CD4-positive, alpha-beta T cell treated with Interleukin-10 for 1 hour (primary cell): ENCODE measurements around the gene MCEE.
A peak's percentile ranks its signal among the peaks of the same experiment; 100 is the strongest.
"Not testable (repeated sequence)": the region's sequence is repeated elsewhere in the genome, so short reads cannot be mapped to it uniquely, and the experiment has no call there.

Source experiments
- DNase-seq: peaks from one replicate; pipeline ENCODE4 v3.0.0-alpha.2; 2020

The MCEE gene

DNA sequence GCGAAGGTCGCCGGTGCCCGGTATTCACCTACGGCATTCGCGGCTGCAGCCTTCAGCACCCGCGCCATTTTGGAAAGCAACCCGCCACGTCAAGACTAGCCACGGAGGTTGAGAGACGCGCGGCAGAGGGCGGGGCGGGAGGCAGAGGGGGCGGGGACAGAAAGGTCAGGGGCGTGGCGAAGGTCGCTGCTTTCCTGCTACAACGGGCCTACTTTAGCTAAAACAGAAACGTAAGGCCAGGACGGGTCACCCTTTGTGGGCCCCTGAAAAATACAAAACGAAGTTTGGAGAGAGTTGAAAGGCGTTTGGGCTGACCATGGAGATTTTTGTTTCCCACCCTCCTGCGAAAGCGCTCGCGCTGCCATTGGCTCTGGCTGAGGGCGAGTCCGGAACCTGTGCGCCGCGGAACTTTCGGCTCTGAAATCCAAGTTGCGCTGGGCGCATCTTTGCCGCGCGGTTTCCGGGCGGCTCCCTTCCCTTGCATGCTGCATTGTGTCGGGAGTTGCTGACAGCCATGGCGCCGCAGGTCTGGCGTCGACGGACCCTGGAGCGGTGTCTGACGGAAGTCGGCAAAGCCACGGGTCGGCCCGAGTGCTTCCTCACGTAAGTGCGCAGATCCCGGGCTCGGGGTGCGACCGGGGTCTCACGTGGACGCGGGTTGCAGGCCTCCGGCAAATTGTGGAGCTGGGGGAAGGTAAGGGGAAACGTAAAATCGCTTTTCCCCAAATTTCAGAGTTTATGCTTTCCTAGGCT is at the start of gene MCEE, which contains the start of gene MPHOSPH10:
Gene MCEE, minus strand, starts transcription at position 78 of the 753 bp plus-strand sequence. Its CDS starts 10 bp downstream, at position 68.
Gene MPHOSPH10, plus strand, starts transcription at position 483 of the 753 bp plus-strand sequence. Its CDS starts 32 bp downstream, at position 515.
- peak; percentile 89 for DNase-seq

DNA sequence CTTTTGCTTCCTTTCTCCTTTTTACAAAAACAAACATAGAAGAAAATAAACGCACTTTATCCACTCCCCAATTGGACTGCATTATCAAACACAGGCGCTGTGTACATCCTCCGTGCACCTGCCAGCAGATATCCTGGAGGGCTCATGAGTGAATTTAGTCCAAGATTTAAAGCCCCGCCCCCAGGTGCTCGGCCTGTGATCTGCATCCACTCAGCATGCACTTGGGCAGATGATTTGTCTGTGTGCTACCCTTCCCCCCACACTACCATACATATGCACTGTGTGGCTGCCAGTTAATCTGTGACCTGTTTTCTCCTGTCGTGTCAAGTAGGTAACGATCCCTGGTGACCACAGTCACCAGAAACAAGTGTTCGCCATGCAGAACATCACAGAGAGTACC is 48.8 kb upstream of the MCEE start:
- not testable (repeated sequence) for DNase-seq

DNA sequence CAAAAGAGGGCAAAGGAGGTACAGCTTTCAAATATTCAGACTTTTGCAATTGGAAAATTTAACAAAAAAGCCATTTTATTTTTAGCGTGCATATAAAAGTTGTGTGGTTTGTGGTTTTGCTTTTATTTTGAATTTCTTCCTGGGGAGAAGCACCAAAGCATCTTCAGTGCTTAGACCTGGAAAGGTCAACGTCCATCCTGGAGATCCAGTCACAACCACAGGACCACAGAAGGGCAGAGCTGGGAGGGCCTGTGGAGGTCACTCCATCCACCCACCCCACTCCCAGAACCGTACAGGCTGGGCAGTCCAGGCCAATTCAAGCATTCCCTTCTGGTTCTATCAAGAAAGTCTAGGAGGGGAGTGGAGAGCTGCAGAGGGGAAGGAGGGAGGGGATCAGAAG is 44.2 kb upstream of the MCEE start:
- DNase-seq = no peak

DNA sequence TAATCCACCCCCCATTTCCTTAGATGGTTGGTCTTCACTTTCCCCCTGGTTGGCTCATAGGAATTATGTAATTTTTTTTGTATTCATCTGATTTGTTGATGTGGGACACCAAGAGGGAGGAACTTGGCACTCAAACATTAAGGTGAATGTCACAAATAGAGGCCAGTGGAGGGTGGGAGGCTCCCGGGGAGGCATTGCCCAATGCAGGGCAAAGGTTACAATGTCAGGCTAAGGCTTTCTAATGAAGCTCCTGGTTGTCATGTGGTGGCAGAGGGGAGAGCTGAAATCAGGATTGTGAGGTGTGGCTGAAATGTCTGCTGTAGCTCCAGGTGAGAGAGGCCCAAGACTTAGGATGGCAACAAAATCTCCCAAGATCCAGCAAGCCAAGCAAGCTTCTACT is 43.1 kb upstream of the MCEE start:
- no peak for DNase-seq

DNA sequence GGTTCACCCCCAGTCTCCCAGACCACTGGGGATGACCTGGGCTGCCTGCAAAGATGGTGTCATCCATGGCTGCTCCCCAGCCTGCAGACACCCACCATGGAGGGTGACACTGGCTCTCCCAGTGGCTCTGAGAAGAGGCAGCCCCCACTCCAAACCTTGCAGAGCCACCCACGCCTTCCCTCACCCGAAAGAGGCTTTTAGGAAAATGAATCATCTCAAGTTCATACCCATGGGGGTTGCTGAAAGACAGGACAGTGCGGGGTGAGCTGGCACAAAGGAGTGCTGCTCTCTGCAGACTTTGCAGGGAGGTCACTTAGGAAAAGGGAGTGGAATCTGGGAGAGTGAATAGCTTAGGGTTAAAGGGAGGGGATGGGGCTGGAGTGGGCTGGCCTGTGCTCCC is 36.8 kb upstream of the MCEE start:
- DNase-seq = no peak

DNA sequence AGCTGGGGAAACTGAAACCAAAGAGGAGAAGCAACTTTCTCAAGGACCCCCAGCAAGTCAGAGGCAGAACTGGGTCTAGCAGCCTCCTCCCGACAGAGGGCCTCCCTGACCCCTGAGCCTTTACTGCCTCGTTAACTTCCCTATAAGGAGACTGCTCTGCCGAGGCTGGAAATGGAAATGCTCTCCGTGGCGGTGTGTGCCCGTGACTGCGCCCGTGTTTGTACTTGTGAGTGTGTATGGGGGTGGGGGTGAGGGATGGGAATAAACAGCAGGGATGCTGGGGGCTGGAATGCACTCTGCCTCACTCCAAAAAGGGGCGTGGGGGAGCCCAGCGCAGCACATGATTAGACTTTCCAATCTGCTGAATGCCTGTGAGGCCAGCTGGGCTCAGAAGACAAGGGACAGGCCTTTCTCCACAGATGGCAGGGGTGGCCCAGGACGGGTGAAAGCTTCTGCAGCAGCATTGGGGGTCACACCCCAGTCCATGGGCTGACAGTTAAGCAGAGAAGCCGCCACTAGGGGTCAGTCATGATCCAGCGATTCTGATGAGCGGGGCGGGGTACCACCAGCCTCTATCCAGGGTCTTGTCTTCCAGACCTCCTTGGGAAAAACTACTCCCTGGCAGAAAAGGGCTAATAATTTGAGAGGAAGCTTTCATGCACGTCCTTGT is 27.2 kb upstream of the MCEE start:
- peak; percentile 57 for DNase-seq

DNA sequence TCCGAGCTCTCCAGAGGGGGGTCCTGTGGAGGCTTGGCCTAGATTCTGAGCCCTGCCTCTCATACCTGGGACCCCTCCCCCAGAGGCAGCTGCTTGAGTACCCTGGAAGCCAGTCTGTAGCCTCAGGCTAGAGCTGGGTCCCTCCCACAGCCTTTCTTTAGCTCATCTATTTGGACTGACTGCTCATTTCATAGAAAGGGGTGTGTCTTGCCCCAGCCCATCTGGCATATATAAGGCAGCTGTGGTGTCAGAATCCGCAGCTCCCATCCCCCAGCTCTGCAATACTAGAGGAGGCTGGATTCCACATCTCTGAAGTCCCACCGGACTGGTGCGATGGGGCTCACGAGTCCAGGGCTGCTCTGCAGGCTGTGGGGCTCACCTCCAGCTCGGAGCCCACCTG is 26.5 kb upstream of the MCEE start:
- no peak for DNase-seq

DNA sequence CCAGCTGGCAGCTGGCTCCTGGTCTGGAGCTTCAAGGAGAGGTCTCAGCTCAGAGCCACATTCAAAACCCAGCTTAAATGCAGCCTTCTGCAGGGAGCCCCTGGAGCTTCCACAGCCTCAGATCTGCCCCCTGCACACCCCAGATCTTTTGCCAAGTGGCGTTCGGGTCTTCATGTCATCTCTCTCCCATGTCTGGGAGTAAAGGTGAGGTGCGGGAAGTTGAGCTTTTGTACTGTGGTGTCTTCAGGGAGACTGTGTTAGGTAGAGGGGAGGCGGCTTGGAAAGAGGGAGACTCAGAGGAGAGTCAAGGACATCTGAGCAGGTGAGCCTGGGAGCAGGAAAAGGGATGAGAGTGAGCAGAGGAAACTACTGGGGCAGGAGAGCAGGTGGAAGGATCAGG is 25.8 kb upstream of the MCEE start:
- no peak for DNase-seq

DNA sequence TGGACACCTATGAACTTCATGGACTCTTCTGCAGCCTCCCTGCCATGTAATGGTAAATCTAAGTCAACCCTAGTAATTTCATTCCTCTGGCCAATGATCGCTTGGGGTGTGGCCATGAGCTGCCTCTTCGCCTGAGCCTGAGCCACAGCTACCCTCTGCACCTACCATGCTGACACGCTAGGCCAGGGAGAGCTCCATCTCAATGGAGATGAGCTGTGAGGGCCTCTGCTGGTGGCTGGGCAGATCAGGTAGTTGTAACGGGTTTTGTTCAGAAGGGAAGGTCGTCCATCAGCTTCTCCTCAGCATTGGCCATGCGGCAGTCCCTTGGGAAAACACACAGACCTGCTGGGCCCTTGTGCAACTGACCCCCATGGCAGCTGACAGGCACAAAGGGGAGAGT is 24.8 kb upstream of the MCEE start:
- DNase-seq = no peak

DNA sequence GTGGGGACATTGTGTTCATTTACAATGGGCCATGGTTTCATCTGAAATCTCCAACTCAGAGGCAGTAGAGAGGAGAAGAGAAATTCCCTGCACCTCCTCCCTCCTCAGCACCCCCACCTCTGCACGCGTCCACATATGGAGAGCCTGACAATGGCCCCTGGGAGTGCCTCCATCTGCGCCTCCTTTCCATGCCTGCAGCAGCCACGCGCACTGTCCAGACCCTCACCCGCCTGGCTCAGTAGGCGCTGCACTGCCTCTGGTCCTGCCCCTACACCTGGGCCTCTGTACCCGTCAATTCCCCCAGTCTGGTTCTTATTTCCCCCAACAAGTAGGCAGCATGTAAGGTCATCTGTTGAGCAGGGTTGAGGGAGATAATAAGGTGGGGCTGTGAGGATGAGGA is 24.2 kb upstream of the MCEE start:
- no peak for DNase-seq

DNA sequence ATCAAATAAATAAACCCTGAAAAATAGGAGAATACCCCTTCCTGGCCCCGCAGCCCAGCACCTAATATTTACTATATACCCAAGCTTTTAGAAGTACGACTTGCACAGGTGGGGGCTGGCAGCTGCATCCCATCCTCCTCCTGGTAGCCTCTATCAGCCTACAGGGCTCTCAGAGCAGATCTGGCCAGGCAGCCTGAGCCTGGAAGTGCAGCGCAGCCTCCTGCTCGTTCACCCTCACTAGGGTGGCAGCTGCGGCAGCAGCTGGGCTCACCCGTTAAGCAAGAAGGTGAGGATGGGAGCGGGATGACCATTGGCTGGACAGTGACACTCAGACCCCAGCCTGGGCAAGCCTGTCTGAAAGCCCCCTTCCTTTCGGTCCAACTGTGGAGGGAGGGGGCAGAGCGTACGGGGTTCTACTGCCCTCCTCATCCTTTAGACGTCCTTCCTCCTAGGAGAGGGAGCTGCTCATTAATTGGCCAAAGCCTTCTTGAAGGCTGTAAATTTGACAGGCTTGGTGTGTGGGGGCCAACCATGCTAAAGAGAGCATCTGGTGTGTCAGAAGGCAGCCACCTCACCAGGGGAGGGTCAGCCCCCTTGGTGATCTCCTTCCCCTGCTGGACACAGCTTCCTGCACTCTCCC is 23.7 kb upstream of the MCEE start:
- no peak for DNase-seq

DNA sequence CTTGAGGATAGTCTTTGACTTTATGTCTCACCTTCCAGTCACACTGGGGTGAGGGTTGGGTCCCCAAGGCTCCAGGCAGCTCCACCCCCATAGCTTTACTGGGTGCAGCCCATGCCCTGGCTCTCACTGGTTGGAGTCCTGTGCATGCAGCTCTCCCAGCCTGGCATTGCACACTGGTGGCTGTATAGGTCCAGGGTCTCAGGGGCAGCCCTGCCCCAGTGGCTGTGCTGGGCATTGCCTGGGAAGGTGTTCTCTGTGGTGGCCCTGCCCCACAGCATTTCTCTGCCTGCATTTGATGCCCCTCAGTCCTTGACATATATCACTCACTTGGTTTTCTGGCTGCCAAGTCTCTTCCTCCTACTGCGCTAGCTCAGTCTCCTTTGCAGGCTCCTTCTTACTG is 21.6 kb upstream of the MCEE start:
- DNase-seq = no peak

DNA sequence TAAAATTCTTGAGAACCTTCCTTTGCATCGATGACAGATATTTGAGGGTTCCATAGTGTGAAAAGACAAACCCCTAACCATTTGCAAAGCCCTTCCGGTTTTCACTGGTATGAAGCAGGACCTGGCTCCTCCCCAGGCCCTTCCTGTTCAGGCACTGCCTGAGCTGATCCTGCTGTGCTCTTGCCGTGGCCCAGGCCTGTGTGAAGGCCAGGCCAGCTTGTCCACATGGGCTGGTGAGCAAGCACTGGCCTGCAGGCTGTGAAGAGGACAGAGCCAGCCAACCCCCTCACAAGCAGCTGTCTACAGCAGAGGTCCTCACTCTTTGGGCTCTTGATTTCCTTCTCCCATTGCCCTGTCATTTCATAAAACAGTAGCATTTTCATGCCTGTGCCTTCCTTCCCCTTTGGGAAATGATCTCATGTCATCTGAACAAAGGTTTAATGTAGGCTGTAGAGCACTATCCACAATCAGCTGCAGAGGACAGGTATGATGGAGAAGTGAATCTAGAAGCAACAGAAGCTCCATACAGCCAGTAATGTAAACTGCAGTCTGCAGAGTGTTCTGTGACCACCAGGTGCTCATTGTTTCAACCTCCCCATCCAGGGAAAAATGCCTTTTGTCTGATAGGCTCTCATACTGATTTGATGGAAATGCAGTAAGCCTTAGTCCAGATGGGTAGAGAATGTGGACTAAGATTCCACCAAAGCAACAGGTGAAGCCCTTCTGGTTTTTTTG is 20.2 kb upstream of the MCEE start:
- no peak for DNase-seq

DNA sequence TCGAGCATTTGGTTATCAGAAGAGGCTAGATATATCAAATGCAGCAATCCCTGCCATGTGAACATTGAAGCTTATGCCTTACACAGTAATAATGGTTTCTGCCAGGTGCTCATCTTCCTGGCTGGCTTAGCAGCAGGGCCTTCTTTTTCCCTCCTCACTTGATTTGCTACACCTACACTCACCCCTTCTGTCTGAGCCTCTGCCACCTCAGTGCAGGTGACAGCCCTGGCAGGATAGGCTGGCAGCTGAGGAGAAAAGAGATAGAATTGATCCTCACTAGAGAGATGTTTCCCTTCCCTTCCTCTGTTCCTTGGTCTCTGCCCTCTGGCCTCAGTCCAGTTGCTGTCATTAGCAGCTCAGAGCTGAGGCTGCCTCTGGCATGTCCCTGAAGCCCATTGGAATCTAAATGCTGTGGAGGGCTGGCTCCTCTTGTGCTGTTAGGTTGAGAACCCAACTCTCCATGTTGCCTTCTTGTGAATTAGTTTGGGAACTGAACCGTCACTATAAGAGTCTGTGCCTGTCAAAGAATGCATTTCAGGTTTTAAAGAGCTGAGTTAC is 18.6 kb upstream of the MCEE start:
- DNase-seq = no peak

DNA sequence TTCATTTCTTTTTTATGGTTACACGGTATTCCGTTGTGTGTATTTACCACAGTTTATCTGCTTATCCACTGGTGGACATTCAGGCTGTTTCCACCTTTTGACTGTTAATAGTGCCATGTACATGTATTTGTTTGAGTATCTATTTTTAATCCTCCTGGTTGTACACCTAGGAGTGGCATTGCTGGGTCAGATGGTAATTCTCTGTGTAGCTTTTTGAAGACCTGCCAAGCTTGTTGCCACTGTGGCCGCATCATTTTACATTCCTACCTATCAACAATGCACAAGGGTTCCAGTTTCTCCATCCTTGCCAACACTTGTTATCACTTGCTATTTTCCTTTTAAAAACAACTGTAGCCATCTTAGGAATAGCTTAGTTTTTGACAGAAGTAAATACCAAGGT is 13.8 kb upstream of the MCEE start:
- no peak for DNase-seq

DNA sequence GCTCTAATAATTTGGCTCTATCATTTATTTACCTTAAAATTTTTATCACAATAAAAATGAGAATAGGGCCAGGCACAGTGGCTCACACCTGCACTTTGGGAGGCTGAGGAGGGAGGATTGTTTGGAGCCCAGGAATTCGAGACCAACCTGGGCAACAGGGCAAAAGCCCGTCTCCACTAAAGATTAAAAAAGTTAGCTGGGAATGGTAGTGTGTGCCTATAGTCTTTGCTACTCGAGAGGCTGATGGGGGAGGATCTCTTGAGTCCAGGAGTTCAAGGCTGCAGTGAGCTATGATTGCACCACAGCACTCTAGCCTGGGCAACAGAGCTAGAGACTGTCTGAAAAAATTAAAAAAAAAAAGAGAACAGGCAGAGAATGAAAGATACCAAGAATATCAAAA is 6.1 kb upstream of the MCEE start:
- no peak for DNase-seq

DNA sequence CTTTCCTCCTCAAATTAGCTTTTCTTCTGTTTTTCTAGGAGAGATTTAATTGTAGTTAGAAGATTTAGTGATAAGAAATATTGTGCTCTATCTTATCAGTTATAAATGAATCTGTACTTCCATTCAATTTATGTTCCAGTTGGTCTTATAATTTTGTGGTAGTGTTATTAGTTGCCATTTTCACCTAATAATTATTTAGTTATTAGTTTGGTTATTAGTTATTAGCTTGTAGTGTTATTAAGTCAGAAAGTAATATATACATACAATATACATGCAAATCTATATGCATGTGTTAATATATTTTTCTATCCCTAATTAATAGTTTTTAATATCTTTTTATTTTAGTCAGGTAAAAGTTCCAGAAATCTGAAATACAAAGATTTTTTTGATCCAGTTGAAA is 3.6 kb upstream of the MCEE start:
- no peak for DNase-seq

DNA sequence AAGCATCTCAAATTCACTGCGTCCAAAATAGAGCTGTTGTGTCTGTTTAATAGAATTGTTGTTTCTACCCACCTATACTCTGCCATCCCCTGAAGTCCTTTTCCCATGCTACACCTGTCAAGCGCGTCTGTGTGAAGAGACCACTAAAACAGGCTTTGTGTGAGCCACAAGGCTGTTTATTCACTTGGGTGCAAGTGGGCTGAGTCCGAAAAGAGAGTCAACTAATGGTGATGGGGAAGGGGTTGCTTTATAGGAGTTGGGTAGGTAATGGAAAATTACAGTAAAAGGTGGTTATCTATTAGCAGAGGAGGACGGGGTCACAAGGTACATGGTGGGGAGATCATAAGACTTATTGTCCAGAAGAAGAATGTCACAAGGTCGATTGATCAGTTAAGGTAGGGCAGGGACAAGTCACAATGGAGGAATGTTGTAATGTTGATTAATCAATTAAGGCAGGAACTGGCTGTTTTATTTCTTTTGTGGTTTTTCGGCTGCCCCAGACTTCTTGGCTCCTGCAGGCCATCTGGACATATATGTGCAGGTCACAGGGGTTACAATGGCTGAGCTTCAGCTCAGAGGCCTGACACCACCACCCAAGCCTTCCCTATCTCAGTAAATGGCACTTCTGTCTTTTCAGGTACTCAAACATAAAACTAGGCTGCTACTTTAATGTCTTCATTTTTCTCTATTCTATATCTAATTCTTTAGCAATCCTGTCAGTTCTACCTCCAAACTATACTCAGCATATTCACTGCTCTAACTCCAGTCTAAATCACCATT is 1.5 kb upstream of the MCEE start:
- DNase-seq = not testable (repeated sequence)

DNA sequence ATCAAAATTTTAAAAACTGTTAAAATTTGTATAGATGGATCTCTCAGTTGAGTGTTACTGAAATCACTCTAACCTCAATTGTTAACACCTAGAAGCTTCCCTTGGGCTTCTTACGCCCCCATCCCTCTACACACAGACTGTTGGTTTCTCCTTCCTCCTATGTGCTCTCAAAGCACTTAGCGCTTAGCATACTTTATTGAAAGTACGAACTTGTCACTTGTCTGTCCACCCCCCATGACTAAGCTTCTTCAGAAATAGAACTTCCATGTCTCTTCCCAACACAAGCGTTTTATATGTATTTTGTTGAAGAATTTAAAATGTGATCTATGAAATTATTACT is 846 bp upstream of the MCEE start:
- DNase-seq = no peak

DNA sequence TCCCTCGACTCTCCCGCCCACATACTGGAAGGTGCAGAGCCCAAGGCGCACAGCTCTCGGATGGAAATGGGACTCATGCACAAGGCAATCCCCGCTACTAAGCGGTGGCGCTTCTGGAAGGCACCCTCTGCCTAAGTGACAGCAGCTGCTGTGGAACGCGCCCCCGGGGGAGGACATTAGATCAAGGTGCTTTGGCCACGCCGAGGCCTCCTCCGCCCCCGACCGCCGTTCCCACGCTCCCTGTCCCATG is 202 bp downstream of the MCEE start:
- DNase-seq = no peak

DNA sequence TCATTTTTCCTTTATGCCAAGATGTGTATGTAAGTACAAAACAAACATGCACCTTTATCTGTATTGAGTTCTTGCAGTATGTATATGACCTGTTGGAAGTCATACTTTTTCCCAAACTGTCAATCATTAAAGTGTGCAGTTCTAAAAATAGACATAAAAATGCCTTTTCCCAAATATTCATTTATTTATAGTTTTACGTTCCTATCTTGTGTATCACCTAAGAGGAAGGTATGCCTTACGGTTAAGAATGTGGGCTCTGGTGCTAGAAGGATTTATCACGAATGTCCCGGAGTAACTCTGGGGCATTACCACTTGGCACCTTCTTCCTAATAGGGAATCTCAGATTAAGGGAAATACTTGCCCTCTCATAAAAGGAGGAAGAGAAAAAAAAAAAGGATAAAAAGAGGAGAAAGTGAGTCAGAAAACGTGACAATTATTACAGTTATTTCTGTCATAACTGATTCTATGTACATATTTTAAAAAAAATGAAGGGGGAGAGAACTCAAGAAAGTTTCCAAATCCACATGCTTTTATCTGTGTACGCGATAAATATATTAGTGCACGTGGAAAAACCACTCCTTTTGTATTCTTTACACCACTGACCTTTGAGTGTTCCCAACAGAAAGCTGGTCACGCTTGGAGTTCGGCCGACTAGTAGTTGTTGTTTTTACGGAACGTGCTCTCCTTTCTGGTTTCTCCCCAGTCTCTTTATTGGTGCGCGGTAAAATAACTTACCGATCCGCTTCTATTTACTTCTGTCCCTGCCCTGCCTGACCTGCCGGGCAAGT is 721 bp downstream of the MCEE start:
- no peak for DNase-seq

DNA sequence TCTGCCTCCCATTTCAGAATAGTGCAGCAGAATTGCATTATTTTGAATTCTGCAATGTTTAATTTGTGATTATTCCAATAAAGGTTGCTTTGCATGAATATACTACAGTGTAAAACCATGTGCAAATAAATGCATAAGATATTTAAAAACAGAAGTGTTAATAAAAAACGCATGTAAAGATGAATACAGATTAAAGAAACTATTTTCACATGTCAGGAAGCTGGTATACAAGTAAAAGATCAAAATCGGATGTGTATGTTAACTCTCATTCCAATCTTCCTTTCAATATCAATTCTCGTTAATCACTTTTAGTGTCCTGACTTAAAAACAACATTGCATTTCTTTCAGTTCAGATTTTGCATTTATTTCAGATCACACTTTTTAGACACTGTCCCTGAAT is 3.1 kb downstream of the MCEE start:
- no peak for DNase-seq
